GM06990 (cell line): ENCODE data around the gene RASAL1.
"Not testable (repeated sequence)": the region's sequence is repeated elsewhere in the genome, so short reads cannot be mapped to it uniquely, and the experiment has no call there.

Experiments used
- DNase-seq: peaks from one replicate; pipeline ENCODE4 v3.0.0-alpha.2; 2011; ENCODE audit not compliant: insufficient read length; ENCODE audit errors: extremely low read depth
- H3K27me3 ChIP-seq: replicated peaks from 2 replicates; pipeline ENCODE4 v1.6.0; 2011; ENCODE audit warnings: low read length; ENCODE audit not compliant: control insufficient read depth, insufficient read depth
- H3K36me3 ChIP-seq: 2 replicates; pipeline ENCODE4 v1.5.1; 2011; ENCODE audit warnings: low read length; ENCODE audit not compliant: control insufficient read depth, insufficient read depth
- H3K4me3 ChIP-seq: replicated peaks from 2 replicates; pipeline ENCODE4 v1.5.1; 2011; ENCODE audit warnings: low read depth, mild to moderate bottlenecking, control low read depth, low read length
- CTCF ChIP-seq: IDR thresholded peaks from 2 replicates; pipeline ENCODE4 v1.5.1; 2011; ENCODE audit warnings: low read length, control low read depth, mild to moderate bottlenecking, inconsistent platforms; ENCODE audit not compliant: insufficient read depth, poor library complexity, severe bottlenecking

RASAL1 gene

DNA sequence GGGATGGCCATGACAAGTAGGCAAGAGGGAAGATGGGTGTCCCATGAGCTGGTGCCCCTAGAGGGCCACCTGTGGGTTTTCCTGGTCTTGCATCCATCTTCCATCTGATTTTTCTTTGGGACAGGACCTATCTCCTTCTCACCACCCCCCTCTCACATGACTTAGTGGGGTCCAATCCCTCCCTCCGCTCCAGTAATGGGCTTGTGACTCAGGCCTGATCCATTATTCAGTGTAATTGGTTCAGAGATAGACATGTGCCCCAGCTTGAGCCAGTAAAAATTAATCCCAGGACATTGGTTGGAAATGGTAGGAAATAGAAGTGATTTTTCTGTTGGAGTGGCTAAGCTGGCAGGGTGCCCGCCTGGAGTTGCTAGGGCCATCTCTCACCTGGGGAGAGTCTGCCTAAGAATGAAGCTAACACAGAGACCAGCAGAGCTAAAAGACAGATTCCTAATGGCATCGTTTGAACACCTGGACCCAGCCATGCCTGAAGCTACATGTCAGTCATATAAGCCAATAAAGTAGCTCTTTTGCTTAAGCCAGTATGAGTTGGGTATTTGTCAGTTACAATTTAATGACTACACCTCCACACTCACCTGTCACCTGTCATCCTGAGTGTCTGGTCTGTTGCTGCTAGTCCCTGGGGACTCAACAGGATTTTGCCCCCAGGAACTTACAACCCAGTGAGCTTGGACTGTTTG is 14.7 kb downstream of the RASAL1 start:
- no peak for DNase-seq
- peaks cover 2% of the 10 kb centered on the region; the same call in 1 of the 2 replicates for H3K27me3 ChIP-seq
- no peak for TF ChIP-seq CTCF
- H3K36me3 ChIP-seq: no peaks in the 10 kb centered on the region
- no peak overlapping the region for H3K4me3 ChIP-seq

GRCh38 chr12:113119980-113120669 is 15.4 kb downstream of the RASAL1 start:
- no peaks in the 10 kb centered on the region for H3K36me3 ChIP-seq
- no peak overlapping the region for H3K4me3 ChIP-seq
- DNase-seq: no peak
- TF ChIP-seq CTCF: no peak
- H3K27me3 ChIP-seq: peaks cover 2% of the 10 kb centered on the region; the same call in 1 of the 2 replicates

DNA sequence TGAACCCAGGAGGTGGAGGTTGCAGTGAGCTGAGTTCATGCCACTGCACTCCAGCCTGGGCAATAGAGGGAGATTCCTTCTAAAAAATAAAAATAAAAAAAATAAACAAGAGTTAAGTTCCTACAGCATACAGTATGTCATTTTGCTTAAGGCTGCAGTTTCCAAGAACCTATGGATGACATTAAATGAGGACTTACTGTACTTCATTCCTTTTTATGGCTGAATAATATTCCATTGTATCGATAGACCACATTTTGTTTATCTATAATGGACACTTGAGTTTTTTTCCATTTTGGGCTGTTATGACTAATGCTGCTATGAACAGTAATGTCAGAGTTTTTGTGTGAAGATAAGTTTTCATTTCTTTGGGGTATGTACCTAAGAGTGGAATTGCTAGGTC is 17.4 kb downstream of the RASAL1 start:
- no peak for TF ChIP-seq CTCF

DNA sequence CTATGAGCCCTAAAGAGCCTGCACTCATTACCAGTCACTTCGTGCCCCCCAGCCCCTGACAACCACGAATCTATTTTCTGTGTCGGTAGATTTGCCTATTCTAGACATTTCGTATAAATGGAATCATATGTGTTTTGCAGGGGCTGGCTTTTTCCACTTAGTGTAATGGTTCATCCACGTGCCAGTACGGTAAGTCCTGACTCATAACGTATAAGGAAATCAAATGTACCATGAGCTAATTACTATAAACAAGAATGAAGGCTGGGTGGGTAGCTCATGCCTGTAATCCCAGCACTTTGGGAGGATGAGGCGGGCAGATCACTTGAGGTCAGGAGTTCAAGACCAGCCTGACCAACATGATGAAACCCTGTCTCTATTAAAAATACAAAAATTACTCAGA is 17.9 kb downstream of the RASAL1 start:
- not testable (repeated sequence) for H3K36me3 ChIP-seq, DNase-seq, H3K4me3 ChIP-seq, H3K27me3 ChIP-seq

More for the DNA sequence above, 17.4 kb downstream of the RASAL1 start:
- Histone ChIP-seq H3K36me3 (no peaks in the 10 kb centered on the region), H3K4me3 (no peak overlapping the region), H3K27me3 (peaks cover 2% of the 10 kb centered on the region; the same call in 1 of the 2 replicates)
- DNase-seq: no peak

DNA sequence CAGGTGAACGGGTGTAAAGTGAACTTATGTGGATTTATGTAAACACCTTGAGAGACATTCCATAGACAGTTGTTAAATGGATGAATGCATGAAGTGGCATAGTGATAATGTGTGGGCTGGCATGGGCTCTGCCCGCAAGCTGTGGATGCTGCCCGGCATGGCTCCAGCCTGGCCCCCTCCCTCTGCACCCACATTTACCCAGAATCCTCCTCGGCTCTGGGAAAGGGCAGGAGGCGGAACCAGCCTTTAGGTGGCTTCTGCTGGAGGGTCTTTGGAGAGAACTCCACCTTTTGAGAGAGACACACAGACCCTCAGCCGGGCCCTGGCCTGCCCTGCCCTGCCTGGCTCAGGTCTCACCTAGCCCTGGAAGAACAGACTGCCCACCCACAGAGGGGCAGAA is 18.7 kb downstream of the RASAL1 start:
- no peak overlapping the region for H3K4me3 ChIP-seq
- TF ChIP-seq CTCF: no peak
- no peak for DNase-seq
- no peaks in the 10 kb centered on the region for H3K36me3 ChIP-seq
- peaks cover 2% of the 10 kb centered on the region; the same call in 1 of the 2 replicates for H3K27me3 ChIP-seq

DNA sequence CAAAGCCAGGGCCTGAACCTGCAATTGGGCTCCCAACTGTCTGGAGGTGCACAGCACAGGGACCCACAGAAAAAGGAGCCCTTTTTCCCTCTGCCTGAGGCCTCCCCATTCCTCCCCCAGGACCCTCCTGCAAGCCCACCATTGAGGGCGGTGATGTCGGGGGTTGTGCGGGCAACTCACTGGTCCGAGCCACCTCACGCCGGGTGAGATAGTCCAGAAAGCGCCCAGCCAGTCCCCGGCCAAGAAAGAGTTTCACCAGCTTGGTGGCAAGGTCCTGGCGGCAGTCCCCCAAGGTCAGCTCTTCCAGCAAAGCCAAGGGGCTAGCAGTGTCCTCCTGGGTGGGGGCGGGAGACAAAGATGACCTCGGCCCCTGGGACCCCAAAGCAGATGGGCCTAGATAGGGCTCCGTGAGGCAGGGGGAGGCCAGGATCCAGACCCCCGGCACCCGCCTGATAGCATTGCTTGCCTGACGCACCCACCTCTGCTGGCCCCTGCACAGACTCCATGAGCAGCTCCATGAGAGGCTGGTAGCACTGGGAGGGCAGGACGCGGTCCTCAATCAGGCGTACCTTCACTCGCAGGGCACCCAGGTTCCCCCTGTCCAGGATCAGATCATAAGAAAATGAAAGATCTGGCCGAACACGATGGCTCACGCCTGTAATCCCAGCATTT is 20.0 kb downstream of the RASAL1 start:
- H3K36me3 ChIP-seq: no peaks in the 10 kb centered on the region
- H3K4me3 ChIP-seq: no peak overlapping the region
- DNase-seq: no peak
- H3K27me3 ChIP-seq: no peaks in the 10 kb centered on the region; the same call in 1 of the 2 replicates
- no peak for TF ChIP-seq CTCF
